ENCODE measurements around the gene ZNF101.
"Not testable (repeated sequence)": the region's sequence is repeated elsewhere in the genome, so short reads cannot be mapped to it uniquely, and the experiment has no call there.

ZNF101 gene

DNA sequence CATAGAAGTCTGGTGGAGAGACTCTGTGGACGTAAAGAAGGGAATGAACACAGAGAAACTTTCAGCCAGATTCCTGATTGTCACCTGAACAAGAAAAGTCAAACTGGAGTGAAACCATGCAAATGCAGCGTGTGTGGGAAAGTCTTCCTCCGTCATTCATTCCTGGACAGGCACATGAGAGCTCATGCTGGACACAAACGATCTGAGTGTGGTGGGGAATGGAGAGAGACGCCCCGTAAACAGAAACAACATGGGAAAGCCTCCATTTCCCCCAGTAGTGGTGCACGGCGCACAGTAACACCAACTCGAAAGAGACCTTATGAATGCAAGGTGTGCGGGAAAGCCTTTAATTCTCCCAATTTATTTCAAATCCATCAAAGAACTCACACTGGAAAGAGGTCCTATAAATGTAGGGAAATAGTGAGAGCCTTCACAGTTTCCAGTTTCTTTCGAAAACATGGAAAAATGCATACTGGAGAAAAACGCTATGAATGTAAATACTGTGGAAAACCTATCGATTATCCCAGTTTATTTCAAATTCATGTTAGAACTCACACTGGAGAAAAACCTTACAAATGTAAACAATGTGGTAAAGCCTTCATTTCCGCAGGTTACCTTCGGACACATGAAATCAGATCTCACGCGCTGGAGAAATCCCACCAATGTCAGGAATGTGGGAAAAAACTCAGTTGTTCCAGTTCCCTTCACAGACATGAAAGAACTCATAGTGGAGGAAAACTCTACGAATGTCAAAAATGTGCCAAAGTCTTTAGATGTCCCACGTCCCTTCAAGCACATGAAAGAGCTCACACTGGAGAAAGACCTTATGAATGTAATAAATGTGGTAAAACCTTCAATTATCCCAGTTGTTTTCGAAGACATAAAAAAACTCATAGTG, 10.8 kb downstream of the ZNF101 start:
- TF ChIP-seq JUND (IDR thresholded peaks at IDR 0.05; ENCODE audit: low read depth): no peak
- in situ Hi-C loops (cut with HindIII; ENCODE audit: low pct_unique_long_range_greater_than_20kb, low sequenced_read_pairs): no loop called here
- no peak for DNase-seq (ENCODE audit: low read depth in 1 of 2, low spot score in 1 of 2)

DNA sequence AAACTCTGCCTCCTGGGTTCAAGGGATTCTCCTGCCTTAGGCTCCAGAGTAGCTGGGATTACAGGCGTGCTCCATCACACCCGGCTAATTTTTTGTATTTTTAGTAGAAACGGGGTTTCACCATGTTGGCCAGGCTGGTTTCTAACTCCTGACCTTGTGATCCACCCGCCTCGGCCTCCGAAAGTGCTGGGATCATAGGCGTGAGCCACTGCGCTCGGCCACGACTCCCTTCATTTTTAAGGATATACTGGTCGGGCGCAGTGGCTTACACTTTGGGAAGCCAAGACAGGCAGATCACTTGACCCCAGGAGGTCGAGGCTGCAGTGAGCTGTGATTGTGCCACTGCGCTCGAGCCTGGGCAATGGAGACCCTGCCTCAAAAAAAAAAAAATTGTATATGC, 17.5 kb downstream of the ZNF101 start:
- DNase-seq (ENCODE audit: low read depth in 1 of 2, low spot score in 1 of 2); in situ Hi-C loops (cut with HindIII; ENCODE audit: low pct_unique_long_range_greater_than_20kb, low sequenced_read_pairs): not testable (repeated sequence)

DNA sequence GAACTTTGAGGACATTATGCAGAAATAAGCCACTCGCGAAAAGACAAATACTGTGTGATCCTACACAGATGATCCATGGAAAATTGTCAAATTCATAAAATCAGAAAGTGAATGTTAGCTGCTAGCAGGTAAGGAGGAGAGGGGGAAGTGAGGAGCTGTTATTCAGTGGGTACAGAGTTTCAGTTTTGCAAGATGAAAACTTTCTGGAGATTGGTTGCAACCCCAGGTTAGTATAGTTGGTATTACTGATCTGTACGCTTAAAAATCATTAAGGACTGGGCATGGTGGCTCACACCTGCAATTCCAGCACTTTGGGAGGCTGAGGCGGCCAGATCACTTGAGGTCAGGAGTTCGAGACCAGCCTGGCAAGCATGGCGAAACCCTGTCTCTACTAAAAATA, 17.9 kb downstream of the ZNF101 start:
- no peak for TF ChIP-seq JUND (IDR thresholded peaks at IDR 0.05; ENCODE audit: low read depth)
- in situ Hi-C loops (cut with HindIII; ENCODE audit: low pct_unique_long_range_greater_than_20kb, low sequenced_read_pairs): no loop called here
- no peak for DNase-seq (ENCODE audit: low read depth in 1 of 2, low spot score in 1 of 2)

DNA sequence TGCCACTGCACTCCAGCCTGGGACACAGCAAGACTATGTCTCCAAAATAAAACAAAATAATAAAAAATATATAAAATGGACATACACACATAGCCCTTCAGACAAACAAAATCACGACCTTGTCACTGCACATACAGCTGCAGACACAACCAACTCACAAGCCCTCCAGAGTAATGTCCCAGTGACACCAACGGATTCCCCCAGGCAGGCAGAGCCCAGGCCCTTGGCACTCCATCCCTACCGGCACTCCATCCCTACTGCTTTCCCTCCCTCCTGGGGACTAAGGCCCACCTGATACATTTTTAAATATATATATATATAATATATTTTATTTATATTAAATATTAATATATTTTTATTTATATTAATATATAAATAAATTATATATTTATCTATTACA, 18.5 kb downstream of the ZNF101 start:
- DNase-seq (ENCODE audit: low read depth in 1 of 2, low spot score in 1 of 2): no peak
- TF ChIP-seq JUND (IDR thresholded peaks at IDR 0.05; ENCODE audit: low read depth): no peak
- in situ Hi-C loops (cut with HindIII; ENCODE audit: low pct_unique_long_range_greater_than_20kb, low sequenced_read_pairs): no loop called here

DNA sequence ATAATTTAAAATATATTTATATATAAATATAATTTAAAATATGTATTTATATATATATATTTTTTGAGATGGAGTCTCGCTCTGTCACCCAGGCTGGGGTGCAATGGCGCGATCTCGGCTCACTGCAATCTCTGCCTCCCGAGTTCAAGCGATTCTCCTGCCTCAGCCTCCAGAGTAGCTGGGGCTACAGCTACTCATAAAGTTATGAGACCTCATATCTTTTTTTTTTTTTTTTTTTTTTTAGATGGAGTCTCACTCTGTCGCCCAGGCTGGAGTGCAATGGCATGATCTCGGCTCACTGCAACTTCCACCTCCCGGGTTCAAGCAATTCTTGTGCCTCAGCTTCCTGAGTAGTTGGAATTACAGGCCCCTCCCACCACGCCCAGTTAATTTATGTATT, 20.4 kb downstream of the ZNF101 start:
- in situ Hi-C loops (cut with HindIII; ENCODE audit: low pct_unique_long_range_greater_than_20kb, low sequenced_read_pairs); DNase-seq (ENCODE audit: low read depth in 1 of 2, low spot score in 1 of 2): not testable (repeated sequence)

DNA sequence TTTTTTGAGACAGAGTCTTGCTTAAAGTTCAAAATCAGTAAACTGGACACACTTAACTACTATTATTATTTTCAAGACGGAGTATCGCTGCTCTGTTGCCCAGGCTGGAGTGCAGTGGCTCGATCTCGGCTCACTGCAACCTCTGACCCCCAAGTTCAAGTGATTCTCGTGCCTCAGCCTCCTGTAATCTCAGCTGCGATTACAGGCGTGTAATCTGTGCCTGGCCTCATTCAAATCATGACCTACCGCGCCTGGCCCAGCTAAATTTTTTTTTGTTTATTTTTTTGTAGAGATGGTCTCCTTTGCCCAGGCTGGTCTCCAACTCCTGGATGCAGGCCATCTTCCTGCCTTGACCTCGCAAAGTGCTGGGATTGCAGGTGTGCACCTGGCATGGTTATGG, 23.0 kb downstream of the ZNF101 start:
- TF ChIP-seq JUND (IDR thresholded peaks at IDR 0.05; ENCODE audit: low read depth): no peak
- in situ Hi-C loops (cut with HindIII; ENCODE audit: low pct_unique_long_range_greater_than_20kb, low sequenced_read_pairs): no loop called here
- DNase-seq (ENCODE audit: low read depth in 1 of 2, low spot score in 1 of 2): no peak

DNA sequence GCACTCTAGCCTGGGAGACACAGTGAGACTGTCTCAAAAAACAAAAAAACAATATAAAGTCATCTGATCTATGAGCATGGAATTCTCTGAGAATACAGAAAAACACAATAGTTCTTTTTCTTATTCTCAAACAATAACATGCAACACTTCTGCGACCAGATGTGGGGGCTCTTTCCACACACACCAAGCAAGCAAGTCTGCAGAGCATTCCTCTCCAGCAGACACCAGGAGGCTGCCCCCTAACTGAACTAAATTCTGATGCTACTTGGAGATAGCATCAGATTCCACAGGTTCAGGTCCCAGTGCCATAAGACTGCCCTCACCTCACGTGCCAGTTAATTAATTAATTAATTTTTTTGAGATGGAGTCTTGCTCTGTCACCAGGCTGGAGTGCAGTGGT, 27.7 kb downstream of the ZNF101 start:
- no peak for DNase-seq (ENCODE audit: low read depth in 1 of 2, low spot score in 1 of 2)
- no peak for TF ChIP-seq JUND (IDR thresholded peaks at IDR 0.05; ENCODE audit: low read depth)
- in situ Hi-C loops (cut with HindIII; ENCODE audit: low pct_unique_long_range_greater_than_20kb, low sequenced_read_pairs): no loop called here

DNA sequence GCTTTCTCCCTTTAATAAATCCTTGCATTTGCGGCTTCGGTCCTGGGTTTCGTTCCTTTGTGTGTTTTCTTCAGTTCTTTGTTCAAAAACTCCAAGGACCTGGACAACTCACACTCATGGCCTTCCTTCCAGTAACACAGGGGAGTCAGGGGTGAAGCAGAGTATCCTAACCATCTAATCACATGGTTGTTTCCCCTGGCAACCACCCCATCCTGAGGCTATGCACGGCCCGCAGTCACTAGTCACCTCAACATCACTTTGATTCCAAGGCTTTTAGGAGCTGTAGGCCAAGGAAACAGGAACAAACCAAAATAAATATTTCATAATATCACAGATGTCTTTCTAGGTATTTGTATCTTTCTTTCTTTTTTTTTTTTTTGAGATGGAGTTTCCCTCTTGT, 28.9 kb downstream of the ZNF101 start:
- no peak for TF ChIP-seq JUND (IDR thresholded peaks at IDR 0.05; ENCODE audit: low read depth)
- DNase-seq (ENCODE audit: low read depth in 1 of 2, low spot score in 1 of 2): no peak
- in situ Hi-C loops (cut with HindIII; ENCODE audit: low pct_unique_long_range_greater_than_20kb, low sequenced_read_pairs): no loop called here

DNA sequence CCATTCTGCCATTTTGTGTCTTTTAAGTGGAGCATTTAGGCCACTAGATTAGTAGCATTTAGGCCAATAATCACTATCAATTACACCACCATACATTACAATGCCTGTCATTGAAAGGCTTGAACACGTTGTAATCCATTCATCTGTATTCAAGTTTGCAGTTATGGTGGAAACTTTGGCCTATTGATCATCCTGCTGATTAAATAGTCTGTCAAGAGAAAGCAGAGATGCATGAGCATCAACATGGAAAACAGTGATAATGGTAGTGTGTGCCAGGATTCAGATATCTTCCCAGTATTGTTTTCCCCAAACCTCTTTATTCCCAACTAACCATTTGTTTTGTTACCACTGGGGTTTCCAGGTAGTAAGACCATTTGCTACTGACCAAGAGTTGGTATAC, 31.9 kb downstream of the ZNF101 start:
- DNase-seq (ENCODE audit: low read depth in 1 of 2, low spot score in 1 of 2); in situ Hi-C loops (cut with HindIII; ENCODE audit: low pct_unique_long_range_greater_than_20kb, low sequenced_read_pairs): not testable (repeated sequence)

DNA sequence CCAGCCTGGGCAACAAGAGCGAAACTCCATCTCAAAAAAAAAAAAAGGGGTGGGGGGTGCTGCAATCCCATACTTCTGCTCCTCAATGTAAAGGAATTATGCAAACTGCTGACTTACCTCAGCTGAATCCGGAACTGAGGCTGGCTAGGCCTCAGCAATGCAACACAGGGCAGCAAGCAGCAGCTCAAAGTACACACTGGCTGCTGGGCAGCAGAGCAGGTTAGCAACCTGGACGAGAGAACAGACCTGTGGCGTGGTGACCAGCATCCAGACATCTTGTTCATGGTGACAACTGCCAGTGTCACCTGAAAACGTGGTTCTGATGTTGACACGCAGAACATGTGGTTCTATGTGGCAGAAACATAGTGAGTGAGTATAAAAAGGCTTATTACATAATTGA, 36.2 kb downstream of the ZNF101 start:
- in situ Hi-C loops (cut with HindIII; ENCODE audit: low pct_unique_long_range_greater_than_20kb, low sequenced_read_pairs): no loop called here
- DNase-seq (ENCODE audit: low read depth in 1 of 2, low spot score in 1 of 2): no peak
- TF ChIP-seq JUND (IDR thresholded peaks at IDR 0.05; ENCODE audit: low read depth): no peak

DNA sequence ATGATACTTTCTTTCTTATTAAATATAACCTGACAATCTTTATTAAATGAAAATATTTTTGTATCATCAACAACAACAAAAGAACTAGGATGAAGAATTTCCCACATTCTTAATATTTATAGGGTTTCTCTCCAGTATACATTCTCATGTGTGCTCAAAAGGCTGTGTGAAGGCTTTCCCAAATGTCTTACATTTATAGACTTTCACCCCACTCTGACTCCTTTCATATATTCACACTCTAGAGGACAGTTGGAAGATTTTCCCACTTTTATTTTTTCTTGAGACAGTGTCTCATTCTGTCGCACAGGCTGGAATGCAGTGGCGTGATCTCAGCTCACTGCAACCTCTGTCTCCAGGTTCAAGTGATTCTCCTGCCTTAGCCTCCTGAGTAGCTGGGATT, 41.9 kb downstream of the ZNF101 start:
- no peak for TF ChIP-seq JUND (IDR thresholded peaks at IDR 0.05; ENCODE audit: low read depth)
- in situ Hi-C loops (cut with HindIII; ENCODE audit: low pct_unique_long_range_greater_than_20kb, low sequenced_read_pairs): no loop called here
- no peak for DNase-seq (ENCODE audit: low read depth in 1 of 2, low spot score in 1 of 2)

DNA sequence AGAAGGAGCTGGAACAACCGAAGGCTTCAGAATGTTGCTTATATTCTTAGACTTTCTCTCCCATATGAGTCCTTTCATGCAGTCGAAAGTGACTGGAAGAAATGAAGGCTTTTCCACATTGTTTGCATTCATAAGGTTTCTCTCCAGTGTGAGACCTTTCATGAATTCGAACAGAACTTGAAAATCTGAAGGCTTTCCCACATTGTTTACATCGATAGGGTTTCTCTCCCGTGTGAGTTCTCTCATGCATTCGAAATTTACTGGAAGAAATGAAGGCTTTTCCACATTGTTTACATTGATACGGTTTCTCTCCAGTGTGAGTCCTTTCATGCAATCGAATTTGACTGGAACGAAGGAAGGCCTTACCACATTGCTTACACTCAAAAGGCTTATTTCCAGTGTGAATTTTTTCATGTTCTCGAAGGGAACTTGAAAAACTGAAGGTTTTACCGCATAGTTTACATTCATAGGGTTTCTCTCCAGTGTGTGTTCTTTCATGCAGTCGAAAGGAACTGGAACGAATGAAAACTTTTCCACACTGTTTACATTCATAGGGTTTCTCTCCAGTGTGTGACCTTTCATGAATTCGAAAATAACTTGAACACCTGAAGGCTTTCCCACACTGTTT, 42.8 kb downstream of the ZNF101 start:
- in situ Hi-C loops (cut with HindIII; ENCODE audit: low pct_unique_long_range_greater_than_20kb, low sequenced_read_pairs): no loop called here
- no peak for TF ChIP-seq JUND (IDR thresholded peaks at IDR 0.05; ENCODE audit: low read depth)
- no peak for DNase-seq (ENCODE audit: low read depth in 1 of 2, low spot score in 1 of 2)

DNA sequence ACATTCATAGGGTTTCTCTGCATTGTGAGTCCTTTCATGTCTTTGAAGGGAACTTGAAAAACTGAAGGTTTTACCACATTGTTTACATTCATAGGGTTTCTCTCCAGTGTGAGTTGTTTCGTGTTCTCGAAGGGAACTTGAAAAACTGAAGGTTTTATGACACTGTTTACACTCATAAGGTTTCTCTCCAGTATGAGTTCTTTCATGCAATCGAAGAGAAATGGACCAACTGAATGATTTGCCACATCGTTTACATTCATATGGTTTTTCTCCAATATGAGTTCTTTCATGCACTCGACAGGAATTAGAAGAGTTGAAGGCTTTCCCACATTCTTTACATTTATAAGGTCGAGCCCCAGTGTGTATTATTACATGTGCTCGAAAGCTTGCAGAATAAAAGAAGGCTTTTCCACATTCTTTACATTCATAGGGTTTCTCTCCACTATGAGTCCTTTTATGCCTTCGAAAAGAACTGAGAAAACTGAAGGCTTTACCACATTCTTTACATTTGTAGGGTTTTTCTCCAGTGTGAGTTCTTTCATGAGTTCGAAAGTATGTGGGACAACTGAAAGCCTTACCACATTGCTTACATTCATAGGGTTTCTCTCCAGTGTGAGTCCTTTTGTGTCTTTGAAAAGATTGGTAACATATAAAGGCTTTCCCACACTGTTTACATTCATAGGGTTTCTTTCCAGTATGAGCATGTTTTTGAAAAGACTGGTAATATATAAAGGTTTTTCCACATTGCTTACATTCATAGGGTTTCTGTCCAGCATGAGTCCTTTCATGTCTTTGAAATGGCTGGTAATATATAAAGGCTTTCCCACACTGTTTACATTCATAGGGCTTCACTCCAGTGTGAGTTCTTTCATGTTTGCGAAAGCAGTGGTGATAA, 43.5 kb downstream of the ZNF101 start:
- no peak for DNase-seq (ENCODE audit: low read depth in 1 of 2, low spot score in 1 of 2)
- in situ Hi-C loops (cut with HindIII; ENCODE audit: low pct_unique_long_range_greater_than_20kb, low sequenced_read_pairs): no loop called here
- no peak for TF ChIP-seq JUND (IDR thresholded peaks at IDR 0.05; ENCODE audit: low read depth)
